Tibial nerve (tissue), 3 donors: ENCODE measurements around the gene NIF3L1.

ENCODE experiments used
- CTCF ChIP-seq, 5 experiments: fragments of 200-600 bp in 3 of 5; fragments of 450-650 bp in 2 of 5; sonication (generic) in 3 of 5; IDR thresholded peaks; one replicate each; pipeline ENCODE4 v1.5.1; 2016 to 2019; ENCODE audit warnings: antibody characterized with exemption in 5 of 5, mild to moderate bottlenecking in 3 of 5, moderate library complexity in 2 of 5
- POLR2A ChIP-seq, 2 donors: fragments of 450-650 bp; IDR thresholded peaks; one replicate each; pipeline ENCODE4 v1.6.1; 2017; ENCODE audit warnings: antibody characterized with exemption in 2 of 2, mild to moderate bottlenecking in 2 of 2, moderate library complexity in 2 of 2

- no peak for TF ChIP-seq POLR2A (IDR thresholded peaks at IDR 0.05)
- TF ChIP-seq CTCF (IDR thresholded peaks at IDR 0.05) = no peak
Observed at GRCh38 chr2:200929334-200930249, 40.4 kb downstream of the NIF3L1 start.
